ENCODE results near the gene SUPT3H.
"Not testable (repeated sequence)": the region's sequence is repeated elsewhere in the genome, so short reads cannot be mapped to it uniquely, and the experiment has no call there.

The SUPT3H gene

GRCh38 chr6:45187836-45188235, 189.9 kb downstream of the SUPT3H start:
- DNase-seq (ENCODE audit: insufficient read length, low spot score) (peak; percentile 12), FAIRE-seq (no peak)

GRCh38 chr6:45185403-45186251, 192.1 kb downstream of the SUPT3H start:
- DNase-seq (ENCODE audit: insufficient read length, low spot score) (no peak), FAIRE-seq (peak; percentile 77)

GRCh38 chr6:45184937-45185336, 192.8 kb downstream of the SUPT3H start:
- FAIRE-seq, result no peak
- no peak for DNase-seq (ENCODE audit: insufficient read length, low spot score)

DNA sequence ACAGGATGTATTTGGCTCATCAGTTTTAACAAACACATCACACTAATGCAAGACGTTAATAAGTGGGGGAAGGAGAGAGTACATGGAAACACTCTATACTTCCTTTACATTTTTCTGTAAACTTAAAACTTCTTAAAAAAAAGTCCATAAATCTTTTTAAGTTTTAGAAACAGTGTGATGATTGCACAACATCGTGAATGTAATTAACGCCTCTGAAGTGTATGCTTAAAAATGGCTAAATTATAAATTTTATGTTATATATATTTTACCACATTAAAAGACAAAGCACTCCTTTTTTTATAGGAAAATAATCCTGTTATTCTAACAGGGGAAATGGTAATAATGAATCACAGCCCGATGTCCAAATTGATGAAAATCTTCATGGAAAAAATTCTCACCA, 193.7 kb downstream of the SUPT3H start:
- FAIRE-seq (no peak), DNase-seq (ENCODE audit: insufficient read length, low spot score) (no peak)

- DNase-seq (ENCODE audit: insufficient read length, low spot score); FAIRE-seq: not testable (repeated sequence)
These were observed 201.4 kb downstream of the SUPT3H start for GRCh38 chr6:45176373-45176772.

DNA sequence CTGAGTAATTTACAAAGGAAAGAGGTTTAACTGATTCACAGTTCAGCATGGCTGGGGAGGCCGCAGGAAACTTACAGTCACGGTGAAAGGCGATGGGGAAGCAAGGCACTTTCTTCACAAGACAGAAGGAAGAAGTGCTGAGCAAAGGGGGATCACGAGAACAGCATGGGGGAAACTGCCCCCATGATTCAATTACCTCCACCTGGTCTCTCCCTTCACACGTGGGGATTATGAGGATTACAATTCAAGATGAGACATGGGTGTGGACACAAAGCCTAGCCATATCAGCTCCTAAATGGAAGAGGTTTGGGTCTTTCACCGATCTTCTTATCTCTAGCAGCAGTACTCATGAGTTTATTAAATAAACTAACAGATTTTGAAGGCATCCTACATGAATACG, 202.5 kb downstream of the SUPT3H start:
- DNase-seq (ENCODE audit: insufficient read length, low spot score) (no peak), FAIRE-seq (no peak)

DNA sequence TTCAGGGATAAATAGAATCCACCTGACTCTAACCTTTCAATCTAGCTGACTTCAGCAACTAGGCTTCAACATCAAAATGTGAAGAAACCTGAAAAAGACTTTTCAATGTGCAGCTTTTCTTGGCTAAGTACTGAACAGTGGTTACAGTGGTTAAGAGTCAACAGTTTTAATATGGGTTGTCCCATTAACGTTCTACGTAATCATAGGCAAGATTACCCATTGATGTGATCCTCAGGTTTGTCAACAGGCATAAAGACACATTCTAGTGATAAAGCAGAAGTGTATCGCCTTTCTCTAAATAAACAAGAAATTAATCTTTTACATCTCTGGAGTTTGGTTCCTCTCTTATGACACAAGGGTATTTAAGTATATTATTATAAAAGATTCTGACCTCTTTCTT, 203.7 kb downstream of the SUPT3H start:
- FAIRE-seq, result no peak
- no peak for DNase-seq (ENCODE audit: insufficient read length, low spot score)

DNA sequence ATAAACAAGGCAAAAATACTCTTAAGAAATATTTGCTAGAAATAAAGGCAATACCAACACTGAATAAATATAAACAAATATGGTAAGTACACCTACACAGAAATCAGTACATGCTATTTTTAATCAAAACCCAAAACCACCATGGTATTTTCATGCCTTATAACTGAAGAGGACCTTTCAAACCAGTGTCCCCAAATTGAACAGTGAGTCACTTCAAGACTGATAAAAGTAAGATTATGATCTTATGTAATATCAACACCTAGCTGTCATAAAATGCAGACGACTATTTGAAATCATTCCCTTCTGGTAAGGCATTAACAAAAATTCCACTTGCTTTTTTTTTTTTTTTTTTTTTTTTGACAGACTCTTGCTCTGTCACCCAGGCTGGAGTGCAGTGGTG, 206.4 kb downstream of the SUPT3H start:
- no peak for DNase-seq (ENCODE audit: insufficient read length, low spot score)
- no peak for FAIRE-seq

- DNase-seq (ENCODE audit: insufficient read length, low spot score), result no peak
- no peak for FAIRE-seq
These were observed 207.4 kb downstream of the SUPT3H start for GRCh38 chr6:45170309-45170708.

- no peak for DNase-seq (ENCODE audit: insufficient read length, low spot score)
- FAIRE-seq, result no peak
These were observed 207.9 kb downstream of the SUPT3H start for GRCh38 chr6:45169815-45170214.

GRCh38 chr6:45163952-45164766, 213.6 kb downstream of the SUPT3H start:
- DNase-seq (ENCODE audit: insufficient read length, low spot score), result no peak
- no peak for FAIRE-seq

- no peak for DNase-seq (ENCODE audit: insufficient read length, low spot score)
- no peak for FAIRE-seq
These were observed 217.4 kb downstream of the SUPT3H start for GRCh38 chr6:45160305-45160704.

DNA sequence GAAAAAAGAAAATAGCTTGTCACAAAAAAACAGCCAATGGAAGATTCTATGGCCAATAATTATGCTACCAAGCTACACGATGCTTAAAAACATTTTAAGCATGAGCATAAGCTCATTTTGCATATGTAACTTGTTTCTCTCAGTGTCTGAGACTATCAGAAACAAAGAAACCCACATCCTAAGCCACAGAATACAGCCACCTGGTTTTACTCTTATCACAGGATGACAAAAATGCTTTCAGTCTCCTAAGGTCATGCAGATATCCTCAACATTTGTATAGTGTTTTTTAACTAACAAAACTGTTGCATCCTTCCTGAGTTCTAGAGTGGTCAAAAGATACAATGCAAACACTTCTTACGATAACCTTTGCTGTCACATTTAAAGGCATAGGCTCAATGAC, 221.7 kb downstream of the SUPT3H start:
- no peak for DNase-seq (ENCODE audit: insufficient read length, low spot score)
- FAIRE-seq, result no peak

DNA sequence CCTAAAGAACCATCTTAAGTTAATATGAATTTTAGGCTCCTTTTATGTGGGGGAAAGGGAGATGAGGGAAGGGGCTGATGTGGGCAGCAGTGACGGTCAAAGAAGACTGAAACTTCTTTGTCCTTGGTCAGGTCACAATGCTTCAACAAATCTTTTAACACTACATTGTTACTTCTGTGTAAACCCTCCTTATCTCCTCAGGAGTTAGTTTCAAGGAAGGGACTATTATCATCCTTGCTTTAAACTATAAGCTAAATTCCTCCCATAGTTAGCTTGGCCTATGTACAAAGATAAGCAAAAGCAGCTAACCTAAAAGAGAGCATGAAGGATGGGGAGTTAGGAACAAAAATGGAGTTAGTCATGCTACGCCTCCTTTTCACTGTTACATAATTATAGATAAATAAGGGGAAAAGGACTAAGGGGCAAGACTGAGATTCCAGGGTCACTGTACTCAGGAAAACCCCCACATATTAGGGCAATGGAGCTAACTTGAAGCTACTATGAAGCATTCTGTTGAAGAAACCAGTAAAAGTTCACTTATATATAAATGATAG, 222.3 kb downstream of the SUPT3H start:
- no peak for DNase-seq (ENCODE audit: insufficient read length, low spot score)
- FAIRE-seq, result no peak

- DNase-seq (ENCODE audit: insufficient read length, low spot score) (no peak), FAIRE-seq (no peak)
These were observed 223.1 kb downstream of the SUPT3H start for GRCh38 chr6:45154679-45155078.

DNA sequence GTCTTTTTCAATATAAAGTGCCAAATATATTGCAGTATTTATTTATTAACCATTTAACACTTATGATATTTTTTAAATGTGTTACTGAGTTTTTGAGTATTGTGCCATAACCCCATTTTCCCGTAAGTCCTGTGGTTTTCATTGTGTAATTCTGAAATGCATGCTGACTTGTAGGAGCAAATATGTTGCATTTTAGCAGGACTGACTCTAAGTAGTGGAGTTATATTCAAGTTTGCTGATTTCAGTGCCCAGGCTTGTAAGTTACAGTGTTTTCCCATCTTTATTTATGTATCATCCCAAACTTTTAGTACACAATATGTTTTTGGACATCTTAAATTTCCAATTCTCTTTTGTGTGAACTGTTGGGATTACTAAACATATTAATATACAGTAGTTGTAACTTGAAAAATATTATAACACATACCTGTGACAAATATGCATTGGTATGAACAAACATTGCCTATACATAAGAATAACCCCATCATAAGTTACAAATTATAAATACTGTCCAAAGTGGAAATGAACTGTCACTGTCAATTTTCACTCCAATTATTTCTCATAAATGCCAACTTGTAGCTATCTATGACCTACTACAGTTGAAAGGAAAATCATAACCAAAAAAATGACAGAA, 228.9 kb downstream of the SUPT3H start:
- FAIRE-seq (no peak), DNase-seq (ENCODE audit: insufficient read length, low spot score) (no peak)

DNA sequence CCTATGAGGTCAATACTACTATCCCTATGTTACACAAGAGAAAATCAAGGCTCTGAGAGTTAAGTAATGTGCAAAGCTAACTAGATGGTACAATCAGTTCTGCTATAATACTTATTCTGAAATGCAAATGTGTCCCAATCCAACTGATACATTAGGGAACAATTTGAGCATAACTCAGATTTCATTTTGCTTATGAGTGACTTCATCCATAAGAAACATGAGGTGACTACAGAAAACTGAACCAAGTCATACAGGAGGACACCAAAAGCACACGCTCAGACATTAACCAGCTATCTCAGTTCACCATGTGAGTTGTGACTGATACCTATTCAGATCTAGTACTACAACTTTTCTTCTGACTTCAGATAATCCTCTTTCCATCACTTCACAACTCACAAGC, 229.5 kb downstream of the SUPT3H start:
- DNase-seq (ENCODE audit: insufficient read length, low spot score), result no peak
- no peak for FAIRE-seq

DNA sequence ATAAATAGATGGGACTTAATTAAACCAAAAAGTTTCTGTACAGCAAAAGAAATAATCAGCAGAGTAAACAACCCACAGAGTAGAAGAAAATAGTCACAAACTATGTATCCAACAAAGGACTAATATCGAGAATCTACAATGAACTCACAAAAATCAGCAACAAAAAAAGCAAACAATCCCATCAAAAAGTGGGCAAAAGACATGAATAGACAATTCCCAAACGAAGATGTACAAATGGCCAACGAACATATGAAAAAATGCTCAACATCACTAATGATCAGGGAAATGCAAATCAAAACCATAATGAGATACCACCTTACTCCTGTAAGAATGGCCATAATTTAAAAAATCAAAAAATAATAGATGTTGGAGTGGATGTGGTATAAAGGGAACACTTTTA, 232.1 kb downstream of the SUPT3H start:
- not testable (repeated sequence) for FAIRE-seq; DNase-seq (ENCODE audit: insufficient read length, low spot score)

DNA sequence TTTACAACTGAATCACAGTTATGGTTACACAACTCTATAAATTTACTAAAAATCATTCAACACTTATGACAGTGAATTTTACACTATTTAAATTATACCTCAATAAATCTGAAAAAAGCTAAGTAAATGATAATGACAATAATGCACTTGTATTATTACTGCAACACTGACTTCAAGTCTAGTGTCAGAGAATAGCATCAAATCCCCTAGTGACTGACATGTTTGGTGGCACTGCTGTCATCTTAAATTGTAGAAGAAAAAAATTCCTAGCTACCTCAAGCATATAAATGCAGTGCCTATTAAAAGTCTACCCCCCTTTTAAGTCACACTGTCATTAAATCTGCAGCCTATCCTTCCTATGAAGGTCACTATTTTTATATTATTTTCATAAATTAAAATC, 239.0 kb downstream of the SUPT3H start:
- FAIRE-seq (no peak), DNase-seq (ENCODE audit: insufficient read length, low spot score) (no peak)

DNA sequence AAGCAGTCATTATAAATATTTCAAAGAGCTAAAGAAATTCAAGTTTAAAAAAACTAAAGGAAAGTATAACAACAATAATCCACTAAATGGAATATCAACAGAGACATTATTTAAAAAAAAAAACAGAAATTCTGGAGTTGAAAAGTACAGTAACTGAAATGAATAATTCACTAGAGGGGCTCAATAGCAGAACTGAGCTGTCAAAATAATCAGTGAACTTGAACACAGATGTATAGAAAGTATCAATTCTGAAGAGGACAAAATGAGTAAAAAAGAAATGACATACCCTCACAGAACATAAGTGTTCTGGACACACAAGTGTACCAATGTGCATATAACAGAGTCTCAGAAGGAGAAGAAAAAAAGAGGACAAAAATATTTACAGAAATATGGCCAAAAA, 241.2 kb downstream of the SUPT3H start:
- DNase-seq (ENCODE audit: insufficient read length, low spot score) (no peak), FAIRE-seq (no peak)

DNA sequence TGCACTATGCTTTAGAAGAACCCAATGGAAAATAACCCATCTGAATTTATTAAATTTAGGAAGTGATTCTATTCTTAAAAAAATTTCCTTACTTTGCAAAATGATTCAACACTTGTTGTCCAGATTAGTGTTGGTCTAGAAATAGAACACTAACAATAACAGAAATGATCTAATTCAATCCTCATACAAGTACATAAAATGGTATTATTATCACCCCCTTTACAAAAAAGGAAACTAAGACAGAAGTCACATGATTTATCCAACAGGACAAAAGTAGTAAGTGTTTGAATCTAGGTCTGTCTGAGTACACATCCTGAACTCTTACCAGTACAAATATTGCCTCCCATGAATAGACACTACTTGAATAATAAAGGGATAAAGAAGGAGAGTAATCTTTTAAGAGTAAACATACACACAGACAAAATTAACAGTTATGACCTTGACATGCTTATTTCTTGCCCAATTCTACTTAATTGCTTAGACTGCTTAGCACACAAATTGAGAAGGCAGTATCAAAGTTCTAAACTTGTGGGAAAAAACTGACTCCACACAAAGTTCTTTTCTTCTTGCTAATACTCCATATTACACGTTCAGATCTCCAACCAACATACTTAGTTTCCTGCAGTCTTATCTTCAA, 245.0 kb downstream of the SUPT3H start:
- FAIRE-seq (no peak), DNase-seq (ENCODE audit: insufficient read length, low spot score) (no peak)

Data from HTR-8/SVneo (cell line).